Lower leg skin (tissue), 3 donors: ENCODE data around the gene RPL7L1.

Source experiments
- CTCF ChIP-seq, 3 donors: fragments of 450-650 bp; IDR thresholded peaks; one replicate each; pipeline ENCODE4 v1.5.1; 2016; ENCODE audit warnings: antibody characterized with exemption in 3 of 3, mild to moderate bottlenecking in 3 of 3, moderate library complexity in 2 of 3
- POLR2A ChIP-seq, 2 donors: fragments of 450-650 bp; IDR thresholded peaks; one replicate each; pipeline ENCODE4 v1.6.1; 2016 to 2017; ENCODE audit warnings: antibody characterized with exemption in 2 of 2, mild to moderate bottlenecking in 1 of 2, moderate library complexity in 1 of 2

GRCh38 chr6:42891199-42891722 is 11.8 kb downstream of the RPL7L1 start:
- no peak for TF ChIP-seq CTCF (IDR thresholded peaks at IDR 0.05)
- no peak for TF ChIP-seq POLR2A (IDR thresholded peaks at IDR 0.05)
